ENCODE measurements around the gene ARHGAP44.

The ARHGAP44 gene

DNA sequence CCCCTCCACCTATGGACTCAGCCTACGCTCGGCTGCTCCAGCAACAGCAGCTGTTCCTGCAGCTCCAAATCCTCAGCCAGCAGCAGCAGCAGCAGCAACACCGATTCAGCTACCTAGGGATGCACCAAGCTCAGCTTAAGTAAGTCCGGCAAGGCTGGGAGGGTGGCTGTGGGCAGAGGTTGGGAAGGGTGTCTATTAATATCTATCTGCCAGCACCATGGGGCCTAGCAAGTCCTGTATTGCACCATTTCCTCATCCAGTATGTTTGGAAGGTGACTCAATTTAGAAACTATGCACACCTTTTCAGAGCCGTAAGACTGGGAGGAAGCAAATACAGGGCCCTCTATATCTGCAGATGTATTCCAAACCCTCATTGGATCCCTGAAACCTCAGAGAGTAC, 45.0 kb upstream of the ARHGAP44 start:
- no peaks in the 10 kb centered on the region for H3K27me3 ChIP-seq (ENCODE audit: insufficient read depth, poor library complexity, severe bottlenecking)
- H3K4me3 ChIP-seq (replicated peaks; ENCODE audit: insufficient read depth, low read length), result no peak overlapping the region
- TF ChIP-seq, protein P1, sequence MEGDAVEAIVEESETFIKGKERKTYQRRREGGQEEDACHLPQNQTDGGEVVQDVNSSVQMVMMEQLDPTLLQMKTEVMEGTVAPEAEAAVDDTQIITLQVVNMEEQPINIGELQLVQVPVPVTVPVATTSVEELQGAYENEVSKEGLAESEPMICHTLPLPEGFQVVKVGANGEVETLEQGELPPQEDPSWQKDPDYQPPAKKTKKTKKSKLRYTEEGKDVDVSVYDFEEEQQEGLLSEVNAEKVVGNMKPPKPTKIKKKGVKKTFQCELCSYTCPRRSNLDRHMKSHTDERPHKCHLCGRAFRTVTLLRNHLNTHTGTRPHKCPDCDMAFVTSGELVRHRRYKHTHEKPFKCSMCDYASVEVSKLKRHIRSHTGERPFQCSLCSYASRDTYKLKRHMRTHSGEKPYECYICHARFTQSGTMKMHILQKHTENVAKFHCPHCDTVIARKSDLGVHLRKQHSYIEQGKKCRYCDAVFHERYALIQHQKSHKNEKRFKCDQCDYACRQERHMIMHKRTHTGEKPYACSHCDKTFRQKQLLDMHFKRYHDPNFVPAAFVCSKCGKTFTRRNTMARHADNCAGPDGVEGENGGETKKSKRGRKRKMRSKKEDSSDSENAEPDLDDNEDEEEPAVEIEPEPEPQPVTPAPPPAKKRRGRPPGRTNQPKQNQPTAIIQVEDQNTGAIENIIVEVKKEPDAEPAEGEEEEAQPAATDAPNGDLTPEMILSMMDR (IDR thresholded peaks at IDR 0.05; ENCODE audit: insufficient read depth, low read length), result no peak
- TF ChIP-seq SPI1 (IDR thresholded peaks at IDR 0.05; ENCODE audit: borderline replicate concordance, low read depth) (no peak), POLR2AphosphoS5 (IDR thresholded peaks at IDR 0.05; ENCODE audit: low read depth) (no peak), GABPA (IDR thresholded peaks at IDR 0.05; ENCODE audit: low read depth) (no peak)
- TF ChIP-seq, protein P2, sequence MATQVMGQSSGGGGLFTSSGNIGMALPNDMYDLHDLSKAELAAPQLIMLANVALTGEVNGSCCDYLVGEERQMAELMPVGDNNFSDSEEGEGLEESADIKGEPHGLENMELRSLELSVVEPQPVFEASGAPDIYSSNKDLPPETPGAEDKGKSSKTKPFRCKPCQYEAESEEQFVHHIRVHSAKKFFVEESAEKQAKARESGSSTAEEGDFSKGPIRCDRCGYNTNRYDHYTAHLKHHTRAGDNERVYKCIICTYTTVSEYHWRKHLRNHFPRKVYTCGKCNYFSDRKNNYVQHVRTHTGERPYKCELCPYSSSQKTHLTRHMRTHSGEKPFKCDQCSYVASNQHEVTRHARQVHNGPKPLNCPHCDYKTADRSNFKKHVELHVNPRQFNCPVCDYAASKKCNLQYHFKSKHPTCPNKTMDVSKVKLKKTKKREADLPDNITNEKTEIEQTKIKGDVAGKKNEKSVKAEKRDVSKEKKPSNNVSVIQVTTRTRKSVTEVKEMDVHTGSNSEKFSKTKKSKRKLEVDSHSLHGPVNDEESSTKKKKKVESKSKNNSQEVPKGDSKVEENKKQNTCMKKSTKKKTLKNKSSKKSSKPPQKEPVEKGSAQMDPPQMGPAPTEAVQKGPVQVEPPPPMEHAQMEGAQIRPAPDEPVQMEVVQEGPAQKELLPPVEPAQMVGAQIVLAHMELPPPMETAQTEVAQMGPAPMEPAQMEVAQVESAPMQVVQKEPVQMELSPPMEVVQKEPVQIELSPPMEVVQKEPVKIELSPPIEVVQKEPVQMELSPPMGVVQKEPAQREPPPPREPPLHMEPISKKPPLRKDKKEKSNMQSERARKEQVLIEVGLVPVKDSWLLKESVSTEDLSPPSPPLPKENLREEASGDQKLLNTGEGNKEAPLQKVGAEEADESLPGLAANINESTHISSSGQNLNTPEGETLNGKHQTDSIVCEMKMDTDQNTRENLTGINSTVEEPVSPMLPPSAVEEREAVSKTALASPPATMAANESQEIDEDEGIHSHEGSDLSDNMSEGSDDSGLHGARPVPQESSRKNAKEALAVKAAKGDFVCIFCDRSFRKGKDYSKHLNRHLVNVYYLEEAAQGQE (IDR thresholded peaks at IDR 0.05; ENCODE audit: insufficient replicate concordance, low read depth), result no peak
- no peak for DNase-seq (ENCODE audit: low read depth in 1 of 2, low spot score in 1 of 2)
- H3K27ac ChIP-seq (replicated peaks), result no peak overlapping the region

DNA sequence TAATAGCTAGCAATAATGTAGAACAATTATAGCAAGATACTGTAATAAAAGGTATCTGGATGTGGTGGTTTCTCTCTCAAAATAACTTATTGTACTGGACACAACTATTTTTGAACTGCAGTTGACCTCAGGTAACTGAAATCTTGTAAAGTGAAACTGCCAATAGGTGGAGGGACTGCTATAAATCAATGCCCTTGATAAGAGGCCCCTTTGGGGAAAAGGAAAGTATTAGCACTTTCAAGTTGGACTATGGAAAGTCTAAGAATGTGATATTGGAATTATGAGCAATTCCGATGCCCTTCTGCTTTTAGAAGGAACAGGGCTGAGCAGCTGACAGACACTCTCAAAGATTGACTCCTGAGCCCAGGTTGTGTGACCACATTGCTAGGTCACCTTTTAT, 44.5 kb upstream of the ARHGAP44 start:
- Histone ChIP-seq H3K27ac (replicated peaks) (no peak overlapping the region), H3K4me3 (replicated peaks; ENCODE audit: insufficient read depth, low read length) (no peak overlapping the region), H3K27me3 (ENCODE audit: insufficient read depth, poor library complexity, severe bottlenecking) (no peaks in the 10 kb centered on the region)
- TF ChIP-seq, protein P1 (IDR thresholded peaks at IDR 0.05; ENCODE audit: insufficient read depth, low read length), result no peak
- TF ChIP-seq SPI1 (IDR thresholded peaks at IDR 0.05; ENCODE audit: borderline replicate concordance, low read depth) (no peak), POLR2AphosphoS5 (IDR thresholded peaks at IDR 0.05; ENCODE audit: low read depth) (no peak), GABPA (IDR thresholded peaks at IDR 0.05; ENCODE audit: low read depth) (no peak)
- TF ChIP-seq, protein P2 (IDR thresholded peaks at IDR 0.05; ENCODE audit: insufficient replicate concordance, low read depth), result no peak
- DNase-seq (ENCODE audit: low read depth in 1 of 2, low spot score in 1 of 2), result no peak

DNA sequence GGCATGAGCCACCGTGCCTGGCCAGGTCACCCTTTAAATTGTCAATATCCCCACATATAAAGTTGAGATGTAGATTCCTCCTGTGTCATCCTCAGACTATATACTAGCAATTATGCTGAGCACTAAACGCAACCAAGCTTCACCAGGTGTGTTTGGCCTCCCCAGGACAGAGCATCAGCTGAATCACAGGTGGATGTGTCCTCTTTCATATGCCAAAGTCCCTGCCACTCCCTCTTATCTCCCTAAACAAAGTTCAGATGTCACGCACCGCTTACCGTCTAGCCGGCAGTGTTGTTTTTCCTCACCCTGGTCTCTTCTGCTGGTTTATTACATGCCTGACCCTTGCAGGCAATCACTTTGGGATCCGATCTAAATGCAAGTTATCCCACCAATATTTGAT, 43.8 kb upstream of the ARHGAP44 start:
- Histone ChIP-seq H3K4me3 (replicated peaks; ENCODE audit: insufficient read depth, low read length) (no peak overlapping the region), H3K27me3 (ENCODE audit: insufficient read depth, poor library complexity, severe bottlenecking) (no peaks in the 10 kb centered on the region), H3K27ac (replicated peaks) (no peak overlapping the region)
- TF ChIP-seq, protein P2 (IDR thresholded peaks at IDR 0.05; ENCODE audit: insufficient replicate concordance, low read depth), result no peak
- TF ChIP-seq SPI1 (IDR thresholded peaks at IDR 0.05; ENCODE audit: borderline replicate concordance, low read depth) (no peak), POLR2AphosphoS5 (IDR thresholded peaks at IDR 0.05; ENCODE audit: low read depth) (no peak), GABPA (IDR thresholded peaks at IDR 0.05; ENCODE audit: low read depth) (no peak)
- TF ChIP-seq, protein P1 (IDR thresholded peaks at IDR 0.05; ENCODE audit: insufficient read depth, low read length), result no peak
- no peak for DNase-seq (ENCODE audit: low read depth in 1 of 2, low spot score in 1 of 2)
